Measurements from ENCODE around the gene MTF2.

Gene MTF2

DNA sequence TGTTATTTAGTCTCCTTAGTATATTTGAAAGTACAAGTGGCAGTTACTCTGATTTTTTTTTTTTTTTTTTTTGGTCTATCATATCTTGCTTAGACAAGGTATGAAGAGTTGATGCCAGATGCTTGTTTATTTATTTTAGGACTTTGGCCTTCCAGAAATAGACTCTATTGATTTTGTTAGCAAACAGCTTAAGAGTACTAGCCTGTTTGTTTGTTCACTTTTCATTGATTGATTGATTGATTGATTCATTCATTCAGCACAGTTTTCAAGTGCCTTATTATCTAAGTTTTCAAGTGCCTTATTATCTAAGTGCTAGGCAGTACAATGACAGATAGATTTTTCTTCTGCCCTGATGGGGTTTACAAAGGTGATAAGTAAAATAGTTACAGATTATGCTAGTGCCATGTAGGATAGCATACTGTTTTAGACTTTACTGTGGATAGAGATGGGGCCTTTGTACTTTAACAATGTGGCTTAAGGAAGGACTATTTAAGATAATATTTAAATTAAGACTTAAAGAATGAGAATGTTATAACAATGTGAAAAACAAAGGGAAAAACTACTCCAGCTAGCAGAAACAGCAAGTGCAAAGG is 50.5 kb downstream of the MTF2 start:
- TF ChIP-seq, protein P1, sequence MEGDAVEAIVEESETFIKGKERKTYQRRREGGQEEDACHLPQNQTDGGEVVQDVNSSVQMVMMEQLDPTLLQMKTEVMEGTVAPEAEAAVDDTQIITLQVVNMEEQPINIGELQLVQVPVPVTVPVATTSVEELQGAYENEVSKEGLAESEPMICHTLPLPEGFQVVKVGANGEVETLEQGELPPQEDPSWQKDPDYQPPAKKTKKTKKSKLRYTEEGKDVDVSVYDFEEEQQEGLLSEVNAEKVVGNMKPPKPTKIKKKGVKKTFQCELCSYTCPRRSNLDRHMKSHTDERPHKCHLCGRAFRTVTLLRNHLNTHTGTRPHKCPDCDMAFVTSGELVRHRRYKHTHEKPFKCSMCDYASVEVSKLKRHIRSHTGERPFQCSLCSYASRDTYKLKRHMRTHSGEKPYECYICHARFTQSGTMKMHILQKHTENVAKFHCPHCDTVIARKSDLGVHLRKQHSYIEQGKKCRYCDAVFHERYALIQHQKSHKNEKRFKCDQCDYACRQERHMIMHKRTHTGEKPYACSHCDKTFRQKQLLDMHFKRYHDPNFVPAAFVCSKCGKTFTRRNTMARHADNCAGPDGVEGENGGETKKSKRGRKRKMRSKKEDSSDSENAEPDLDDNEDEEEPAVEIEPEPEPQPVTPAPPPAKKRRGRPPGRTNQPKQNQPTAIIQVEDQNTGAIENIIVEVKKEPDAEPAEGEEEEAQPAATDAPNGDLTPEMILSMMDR (IDR thresholded peaks at IDR 0.05; ENCODE audit: low read depth, low read length, missing control alignments), result no peak
- Histone ChIP-seq H3K36me3 (replicated peaks) (no peaks in the 10 kb centered on the region), H3K4me3 (ENCODE audit: low read depth, low read length) (no peak overlapping the region), H3K27me3 (replicated peaks) (no peaks in the 10 kb centered on the region), H3K27ac (no peak overlapping the region)
- in situ Hi-C loops (cut with HindIII; ENCODE audit: low pct_ligation_motif_present, low sequenced_read_pairs), result no loop called here
- no peak for DNase-seq

DNA sequence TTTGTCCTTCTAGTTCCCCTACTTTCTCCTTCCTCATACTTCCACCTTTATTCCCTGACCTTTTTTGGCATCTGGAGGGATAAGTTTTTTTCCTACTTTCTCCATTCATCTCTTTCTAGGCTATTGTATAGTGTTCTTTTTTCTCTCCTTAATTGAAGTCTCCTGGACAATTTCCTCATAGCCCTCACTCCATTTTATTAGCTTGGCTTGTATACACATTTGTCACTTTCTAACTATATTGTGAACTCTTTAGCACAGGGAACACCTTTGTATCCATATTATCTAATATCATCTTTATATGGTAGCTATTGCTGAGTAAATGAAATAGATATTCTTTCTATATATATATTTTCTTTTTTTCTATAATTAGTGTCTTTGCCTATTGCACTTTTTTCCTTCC is 53.6 kb downstream of the MTF2 start:
- TF ChIP-seq, protein P1 (IDR thresholded peaks at IDR 0.05; ENCODE audit: low read depth, low read length, missing control alignments), result no peak
- no peak for DNase-seq
- H3K4me3 ChIP-seq (ENCODE audit: low read depth, low read length), result no peak overlapping the region
- H3K27ac ChIP-seq, result no peak overlapping the region
- H3K36me3 ChIP-seq (replicated peaks), result peaks cover 8% of the 10 kb centered on the region
- no peaks in the 10 kb centered on the region for H3K27me3 ChIP-seq (replicated peaks)
- in situ Hi-C loops (cut with HindIII; ENCODE audit: low pct_ligation_motif_present, low sequenced_read_pairs), result no loop called here

DNA sequence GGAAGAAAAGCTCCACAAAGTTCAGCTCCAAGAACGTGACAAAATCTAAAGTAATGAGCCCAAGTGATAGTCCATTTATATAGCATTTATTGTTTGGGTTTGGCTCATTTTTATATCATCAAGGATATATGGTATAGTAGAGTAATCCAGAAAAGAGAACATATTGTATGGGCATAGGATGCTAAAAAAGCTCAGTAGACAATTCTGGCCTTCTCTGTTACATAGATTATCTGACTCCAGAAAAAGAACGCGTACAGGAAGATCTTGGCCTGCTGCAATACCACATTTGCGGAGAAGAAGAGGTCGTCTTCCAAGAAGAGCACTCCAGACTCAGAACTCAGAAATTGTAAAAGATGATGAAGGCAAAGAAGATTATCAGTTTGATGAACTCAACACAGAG is 57.4 kb downstream of the MTF2 start:
- no peak for DNase-seq
- no peaks in the 10 kb centered on the region for H3K27me3 ChIP-seq (replicated peaks)
- H3K4me3 ChIP-seq (ENCODE audit: low read depth, low read length), result no peak overlapping the region
- no peak overlapping the region for H3K27ac ChIP-seq
- in situ Hi-C loops (cut with HindIII; ENCODE audit: low pct_ligation_motif_present, low sequenced_read_pairs), result no loop called here
- TF ChIP-seq, protein P1 (IDR thresholded peaks at IDR 0.05; ENCODE audit: low read depth, low read length, missing control alignments), result no peak
- peaks cover 8% of the 10 kb centered on the region for H3K36me3 ChIP-seq (replicated peaks)

DNA sequence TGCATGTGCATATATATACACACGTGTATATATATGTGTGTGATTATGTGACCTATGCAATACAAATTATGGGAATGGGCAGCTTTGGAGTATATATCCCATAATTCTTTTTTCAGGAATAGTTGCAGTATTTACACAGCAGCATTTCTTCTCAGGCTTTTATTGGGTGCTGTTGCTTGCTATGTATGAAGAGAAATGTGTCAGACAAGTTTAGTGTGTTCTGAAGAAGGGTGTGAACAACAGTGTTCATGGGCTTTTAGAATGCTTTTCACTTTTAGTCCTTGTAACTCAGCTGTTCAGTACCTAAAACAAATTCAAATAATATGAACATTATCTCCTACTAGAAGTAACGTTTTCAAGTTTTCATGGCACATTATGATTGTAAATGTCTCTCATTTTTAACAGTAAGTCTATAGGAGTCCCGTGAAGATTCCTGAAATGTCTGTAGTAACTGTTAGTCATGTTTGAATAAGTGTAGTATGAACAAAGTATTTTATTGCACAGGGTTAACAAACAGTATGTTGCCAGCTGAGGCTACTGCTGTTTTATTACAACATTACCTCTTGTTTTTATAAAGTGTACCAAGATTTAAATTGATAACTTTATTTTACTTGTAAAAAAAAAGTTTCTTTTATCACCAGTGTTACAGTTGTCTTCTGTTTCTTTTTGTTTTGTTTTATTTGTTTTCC is 58.7 kb downstream of the MTF2 start:
- DNase-seq, result no peak
- Histone ChIP-seq H3K27ac (no peak overlapping the region), H3K36me3 (replicated peaks) (peaks cover 8% of the 10 kb centered on the region), H3K27me3 (replicated peaks) (no peaks in the 10 kb centered on the region), H3K4me3 (ENCODE audit: low read depth, low read length) (no peak overlapping the region)
- TF ChIP-seq, protein P1 (IDR thresholded peaks at IDR 0.05; ENCODE audit: low read depth, low read length, missing control alignments), result no peak
- in situ Hi-C loops (cut with HindIII; ENCODE audit: low pct_ligation_motif_present, low sequenced_read_pairs), result no loop called here

DNA sequence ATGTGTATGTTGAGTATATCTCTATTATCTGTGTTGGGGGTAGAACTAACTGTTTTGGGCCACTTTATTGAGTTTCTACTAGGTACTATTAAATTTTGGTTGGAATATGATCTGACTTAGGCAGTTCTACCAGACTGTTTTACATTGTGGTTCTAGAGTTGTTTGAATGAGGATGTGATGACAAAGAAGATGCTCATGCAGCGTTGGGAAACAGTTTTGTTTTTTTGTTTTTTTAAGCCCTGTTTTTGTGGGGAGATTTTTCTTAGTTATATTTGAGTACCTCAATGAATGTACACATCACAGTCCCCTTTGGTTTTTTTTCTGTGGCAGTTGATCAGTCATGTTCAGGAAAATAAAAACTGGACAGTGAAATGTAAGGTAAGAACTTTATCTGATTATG is 61.0 kb downstream of the MTF2 start:
- in situ Hi-C loops (cut with HindIII; ENCODE audit: low pct_ligation_motif_present, low sequenced_read_pairs), result no loop called here
- Histone ChIP-seq H3K27ac (no peak overlapping the region), H3K4me3 (ENCODE audit: low read depth, low read length) (no peak overlapping the region), H3K36me3 (replicated peaks) (peaks cover 8% of the 10 kb centered on the region), H3K27me3 (replicated peaks) (no peaks in the 10 kb centered on the region)
- TF ChIP-seq, protein P1 (IDR thresholded peaks at IDR 0.05; ENCODE audit: low read depth, low read length, missing control alignments), result no peak
- peak; percentile 9 for DNase-seq
